AG04450 (cell line): Measurements from ENCODE around the gene ANTKMT. TPM values are rescaled to one million over a fixed set of nuclear protein-coding genes. Genes with fewer than 3 reads are reported as not detected.

Experiments used
- CTCF ChIA-PET: fragments of 300-600, 350-600 bp; formaldehyde crosslinking; extraction: SDS; loops from one replicate; lab custom pipeline; 2022; ENCODE audit warnings: antibody characterized with exemption, inconsistent platforms; lab: Charles Lee
- POLR2A ChIA-PET: fragments of 350-600 bp; formaldehyde crosslinking; extraction: SDS; loops from one replicate; lab custom pipeline; 2021; ENCODE audit warnings: antibody characterized with exemption, inconsistent platforms; lab: Yijun Ruan, JAX
- DNase-seq: peaks from one replicate; pipeline ENCODE4 v3.0.0-alpha.2; 2011; ENCODE audit warnings: low read depth, low spot score
- H3K27ac ChIP-seq: one replicate; pipeline ENCODE4 v1.5.1; 2012; ENCODE audit warnings: low read depth, low read length, control low read depth
- H3K27me3 ChIP-seq: one replicate; pipeline ENCODE4 v1.6.0; 2012; ENCODE audit warnings: low read length; ENCODE audit not compliant: control insufficient read depth, insufficient read depth
- H3K4me3 ChIP-seq: 2 replicates; pipeline ENCODE4 v1.5.1; 2011; ENCODE audit warnings: mild to moderate bottlenecking, low read depth, low read length, control low read depth
- H3K9me3 ChIP-seq: 2 replicates; pipeline ENCODE4 v1.5.1; 2012; ENCODE audit warnings: low read length; ENCODE audit not compliant: control insufficient read depth, insufficient read depth
- CTCF ChIP-seq: IDR thresholded peaks from 2 replicates; pipeline ENCODE4 v1.5.1; 2011; ENCODE audit warnings: low read depth, low read length, control low read depth, inconsistent platforms
- polyA plus RNA-seq: library from polyadenylated mRNA; depleted of rRNA; stranded (reverse); fragments of >200 nt; gene quantifications from 2 replicates; pipeline ENCODE4 v1.2.3, GENCODE V29; 2011

The ANTKMT gene
- polyA plus RNA-seq, 1 experiment: 5.3 TPM

GRCh38 chr16:760065-760464 is 39.1 kb downstream of the ANTKMT start:
- no peak overlapping the region for H3K4me3 ChIP-seq
- no peak overlapping the region for H3K27ac ChIP-seq
- ChIA-PET POLR2A (interaction anchor here (0.6 kb wide), 1 partner anchor 11 kb away, joined by 6 read pairs; no protein-coding TSS in a partner anchor), CTCF (no interaction called here)
- no peak for DNase-seq
- peaks cover 7% of the 10 kb centered on the region for H3K27me3 ChIP-seq
- H3K9me3 ChIP-seq: no peaks in the 10 kb centered on the region; the same call in none of the 2 replicates
- no peak for TF ChIP-seq CTCF

- Histone ChIP-seq H3K27me3 (peaks cover 7% of the 10 kb centered on the region), H3K4me3 (no peak within 1 kb of the TSS), H3K27ac (no peak within 1 kb of the TSS), H3K9me3 (no peaks in the 10 kb centered on the region; the same call in none of the 2 replicates)
- no peak for TF ChIP-seq CTCF
- CTCF ChIA-PET: no interaction called here
- DNase-seq: no peak
- POLR2A ChIA-PET: interaction anchor here (0.6 kb wide), 1 partner anchor 12 kb away, joined by 6 read pairs; no protein-coding TSS in a partner anchor
Measured at GRCh38 chr16:760545-761343, 39.8 kb downstream of the ANTKMT start, which contains the start of gene MSLN. MSLN (plus strand) TSS chr16:760734; CDS start chr16:762681, 1,947 bp downstream.

GRCh38 chr16:761625-762513 is 40.9 kb downstream of the ANTKMT start:
- TF ChIP-seq CTCF: no peak
- H3K9me3 ChIP-seq: no peaks in the 10 kb centered on the region; the same call in 1 of the 2 replicates
- H3K27ac ChIP-seq: no peak overlapping the region
- ChIA-PET POLR2A (interaction anchor here (0.8 kb wide), 1 partner anchor 9 kb away, joined by 4 read pairs; no protein-coding TSS in a partner anchor), CTCF (interaction anchor here (0.5 kb wide), 1 partner anchor 418 kb away, joined by 5 read pairs; no protein-coding TSS in a partner anchor)
- H3K27me3 ChIP-seq: peaks cover 7% of the 10 kb centered on the region
- H3K4me3 ChIP-seq: no peak overlapping the region
- DNase-seq: no peak

GRCh38 chr16:762595-763268 is 41.8 kb downstream of the ANTKMT start:
- H3K27ac ChIP-seq: no peak overlapping the region
- no peak for DNase-seq
- CTCF ChIA-PET: no interaction called here
- POLR2A ChIA-PET: interaction anchor here (0.8 to 1.6 kb wide), 2 partner anchors 9 to 14 kb away, joined by 3 to 4 read pairs; no protein-coding TSS in a partner anchor
- H3K9me3 ChIP-seq: no peaks in the 10 kb centered on the region; the same call in 1 of the 2 replicates
- TF ChIP-seq CTCF: no peak
- H3K4me3 ChIP-seq: no peak overlapping the region
- H3K27me3 ChIP-seq: peaks cover 7% of the 10 kb centered on the region
